HepG2 (cell line): ENCODE results near the gene KRT13. TPM values are rescaled to one million over a fixed set of nuclear protein-coding genes. Genes with fewer than 3 reads are reported as not detected.

Experiments
- ARID4A ChIP-seq: sonication (generic); formaldehyde crosslinking; IDR thresholded peaks from 2 replicates; pipeline ENCODE4 v1.5.0; 2020; ENCODE audit warnings: mild to moderate bottlenecking, missing genetic modification reagents, borderline replicate concordance
- ARNT2 ChIP-seq: sonication (generic); formaldehyde crosslinking; IDR thresholded peaks from 2 replicates; pipeline ENCODE4 v1.8.0; 2022; ENCODE audit warnings: mild to moderate bottlenecking, low read depth, missing genetic modification reagents, moderate library complexity
- CENPT ChIP-seq: sonication (generic); formaldehyde crosslinking; IDR thresholded peaks from 2 replicates; pipeline ENCODE4 v1.8.0; 2022; ENCODE audit warnings: low read depth, mild to moderate bottlenecking, moderate library complexity, missing genetic modification reagents
- GPBP1L1 ChIP-seq: sonication (generic); formaldehyde crosslinking; IDR thresholded peaks from 2 replicates; pipeline ENCODE4 v1.5.0; 2020; ENCODE audit warnings: mild to moderate bottlenecking, missing genetic modification reagents
- HIC2 ChIP-seq: sonication (generic); formaldehyde crosslinking; IDR thresholded peaks from 2 replicates; pipeline ENCODE4 v1.9.0; 2022; ENCODE audit warnings: low read depth, missing genetic modification reagents
- HIVEP1 ChIP-seq: sonication (generic); formaldehyde crosslinking; IDR thresholded peaks from 2 replicates; pipeline ENCODE4 v1.4.0; 2020; ENCODE audit warnings: mild to moderate bottlenecking, missing genetic modification reagents
- HNF1B ChIP-seq: sonication (generic); formaldehyde crosslinking; IDR thresholded peaks from 2 replicates; pipeline ENCODE4 v1.5.1; 2020; ENCODE audit warnings: mild to moderate bottlenecking, moderate library complexity, missing genetic modification reagents
- MIER2 ChIP-seq: IDR thresholded peaks from 2 replicates; pipeline ENCODE4 v1.6.1; 2016; ENCODE audit warnings: missing biosample characterization, missing genetic modification reagents
- PATZ1 ChIP-seq: sonication (generic); formaldehyde crosslinking; IDR thresholded peaks from 2 replicates; pipeline ENCODE4 v1.4.0; 2020; ENCODE audit warnings: missing genetic modification reagents
- PRMT3 ChIP-seq: sonication (generic); formaldehyde crosslinking; IDR thresholded peaks from 2 replicates; pipeline ENCODE4 v1.8.1; 2022; ENCODE audit warnings: low read depth, mild to moderate bottlenecking, moderate library complexity, missing genetic modification reagents, borderline replicate concordance
- SOX6 ChIP-seq, 2 experiments: fragments of 450-650 bp in 1 of 2; sonication (generic) in 1 of 2; formaldehyde crosslinking in 1 of 2; IDR thresholded peaks; 2 replicates each; pipeline versions ENCODE4 v1.4.0 to v1.6.1; 2017 to 2020; ENCODE audit warnings: antibody characterized with exemption in 1 of 2, mild to moderate bottlenecking in 1 of 2, missing genetic modification reagents in 1 of 2
- ZNF281 ChIP-seq: sonication (generic); formaldehyde crosslinking; IDR thresholded peaks from 2 replicates; pipeline ENCODE4 v1.4.0; 2020; ENCODE audit warnings: missing genetic modification reagents, borderline replicate concordance
- ZNF549 ChIP-seq: sonication (generic); formaldehyde crosslinking; IDR thresholded peaks from 2 replicates; pipeline ENCODE4 v1.5.0; 2020; ENCODE audit warnings: missing genetic modification reagents
- ZNF572 ChIP-seq: sonication (generic); formaldehyde crosslinking; IDR thresholded peaks from 2 replicates; pipeline ENCODE4 v1.5.1; 2020; ENCODE audit warnings: mild to moderate bottlenecking, missing genetic modification reagents
- polyA plus RNA-seq, 8 experiments: library from polyadenylated mRNA; depleted of rRNA in 3 of 8; stranded (reverse) in 7 of 8; unstranded in 1 of 8; fragments of >200 nt; fragmentation: Illumina TruSeq in 4 of 8; extraction: Trizol in 4 of 8; gene quantifications; 2 replicates each; pipeline versions ENCODE4 v1.2.1 to v1.2.3, GENCODE V29; 2011 to 2016; ENCODE audit warnings: low read depth in 4 of 8, missing spikeins in 1 of 8, mixed read lengths in 1 of 8; ENCODE audit not compliant: insufficient read depth in 1 of 8
- total RNA-seq, 5 experiments: library from RNA; depleted of rRNA; stranded (reverse); fragments of >200 nt; fragmentation: Illumina TruSeq; extraction: Trizol; gene quantifications; 2 replicates each; pipeline ENCODE4 v1.2.3, GENCODE V29; 2016; ENCODE audit warnings: low read depth in 1 of 5

The KRT13 gene
- total and polyA plus RNA-seq, 2 of the 13 experiments (the other 11 are each of a cell fraction or from before 2014, with no cell fraction given) = not detected

GRCh38 chr17:41544491-41544892, 39.1 kb upstream of the KRT13 start (continued):
- TF ChIP-seq ZNF281 = peak; percentile 34; the same call in 1 of the 2 replicates
- TF ChIP-seq HIVEP1 = no peak
- no peak for TF ChIP-seq MIER2 (CRISPR knock-in tag)
- TF ChIP-seq ZNF572 (CRISPR knock-in tag) = peak; percentile 71; the same call in 1 of the 2 replicates
- 0 out of 2 replicates have a peak, but pooled peaks have one; percentile 40 for TF ChIP-seq PRMT3 (CRISPR knock-in tag)
- no peak for TF ChIP-seq ARNT2 (CRISPR knock-in tag)
- no peak for TF ChIP-seq GPBP1L1 (CRISPR knock-in tag)
- no peak for TF ChIP-seq ZNF549 (CRISPR knock-in tag)
- TF ChIP-seq PATZ1 (CRISPR knock-in tag) = 0 out of 2 replicates have a peak, but pooled peaks have one; percentile 19
- no peak for TF ChIP-seq CENPT
- TF ChIP-seq ARID4A (CRISPR knock-in tag) = no peak
- no peak for TF ChIP-seq HIC2 (CRISPR knock-in tag)
- peak; percentile 58; the same call in 1 of the 2 replicates for TF ChIP-seq HNF1B (CRISPR knock-in tag)
- no peak for TF ChIP-seq SOX6 (IDR thresholded peaks at IDR 0.05)
- 0 out of 2 replicates have a peak, but pooled peaks have one; percentile 21 for TF ChIP-seq SOX6 (CRISPR knock-in tag; IDR thresholded peaks at IDR 0.05)
